ENCODE results near the gene VWA3B.

Gene VWA3B

GRCh38 chr2:98295721-98296414, 208.9 kb downstream of the VWA3B start:
- no peak overlapping the region for H3K27ac ChIP-seq

GRCh38 chr2:98296440-98296839, 209.5 kb downstream of the VWA3B start:
- no peak overlapping the region for H3K27ac ChIP-seq
- TF ChIP-seq CTCF (conservative IDR thresholded peaks at IDR 0.05) (no peak), ZFX (IDR thresholded peaks at IDR 0.05) (no peak)

More at GRCh38 chr2:98295721-98296414, 208.9 kb downstream of the VWA3B start:
- TF ChIP-seq ZFX (IDR thresholded peaks at IDR 0.05): no peak
- peak; percentile 17 for TF ChIP-seq CTCF (conservative IDR thresholded peaks at IDR 0.05)

- no peak overlapping the region for H3K27ac ChIP-seq
- TF ChIP-seq CTCF (conservative IDR thresholded peaks at IDR 0.05) (no peak), ZFX (IDR thresholded peaks at IDR 0.05) (no peak)
Observed at GRCh38 chr2:98297817-98298682, 211.1 kb downstream of the VWA3B start.

GRCh38 chr2:98298683-98299164, 211.8 kb downstream of the VWA3B start:
- TF ChIP-seq CTCF (conservative IDR thresholded peaks at IDR 0.05) (no peak), ZFX (IDR thresholded peaks at IDR 0.05) (no peak)
- H3K27ac ChIP-seq: no peak overlapping the region

GRCh38 chr2:98299211-98299905, 212.4 kb downstream of the VWA3B start:
- TF ChIP-seq ZFX (IDR thresholded peaks at IDR 0.05): no peak
- no peak for TF ChIP-seq CTCF (conservative IDR thresholded peaks at IDR 0.05)
- H3K27ac ChIP-seq: no peak overlapping the region

- no peak overlapping the region for H3K27ac ChIP-seq
- TF ChIP-seq CTCF (conservative IDR thresholded peaks at IDR 0.05) (no peak), ZFX (IDR thresholded peaks at IDR 0.05) (no peak)
Observed at GRCh38 chr2:98300141-98300874, 213.3 kb downstream of the VWA3B start.
